Measurements from ENCODE around the gene COL8A1.

DNA sequence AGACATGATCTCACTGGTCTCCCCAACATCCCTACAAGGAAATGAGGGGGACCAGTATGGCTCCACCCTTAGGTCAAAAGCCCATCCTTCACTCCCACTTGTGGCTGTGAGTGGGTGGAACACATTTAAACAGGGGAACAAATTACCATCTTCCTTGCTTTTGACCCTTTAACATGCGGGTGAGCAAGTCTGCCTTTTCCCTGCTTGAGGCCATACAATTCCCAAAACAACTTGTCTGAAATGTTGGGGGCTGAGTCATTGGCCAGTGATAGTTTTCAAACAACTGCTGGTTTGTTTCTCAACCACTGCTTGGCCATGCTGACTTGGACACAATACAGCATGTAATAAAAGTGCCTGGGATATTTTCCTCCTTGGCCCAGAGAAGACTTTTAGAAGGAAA, 39.6 kb downstream of the COL8A1 start:
- TF ChIP-seq CTCF (IDR thresholded peaks at IDR 0.05; ENCODE audit: insufficient read depth, low read length, poor library complexity, severe bottlenecking), result no peak
- TF ChIP-seq EZH2phosphoT487 (conservative IDR thresholded peaks at IDR 0.05; ENCODE audit: low read length), result no peak

All from SU-DHL-6 (cell line).